CD4-positive, alpha-beta T cell treated with Interleukin-4 for 4 hours (primary cell): ENCODE results near the gene CPHXL2.

Source experiments
- DNase-seq: peaks from one replicate; pipeline ENCODE4 v3.0.0-alpha.2; 2020

CPHXL2 gene

DNA sequence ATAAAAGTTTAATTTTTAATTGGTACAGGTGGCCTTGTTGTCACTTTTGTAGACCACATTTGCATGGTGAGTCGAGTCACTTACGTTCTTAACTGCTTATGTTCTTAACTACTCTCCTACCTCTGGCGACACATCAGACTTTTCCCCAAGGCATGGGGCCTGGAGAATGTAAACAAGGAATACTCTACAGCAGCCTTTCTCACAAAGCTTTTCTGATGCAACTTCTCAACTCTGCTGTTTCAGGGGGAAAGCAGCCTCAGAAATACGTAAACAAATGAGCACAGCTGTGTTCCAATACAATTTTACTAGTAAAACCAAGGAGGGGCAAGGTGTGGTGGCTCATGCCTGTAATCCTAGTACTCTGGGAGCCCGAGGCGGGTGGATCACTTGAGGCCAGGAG lies 36.2 kb downstream of the CPHXL2 start:
- DNase-seq = no peak

DNA sequence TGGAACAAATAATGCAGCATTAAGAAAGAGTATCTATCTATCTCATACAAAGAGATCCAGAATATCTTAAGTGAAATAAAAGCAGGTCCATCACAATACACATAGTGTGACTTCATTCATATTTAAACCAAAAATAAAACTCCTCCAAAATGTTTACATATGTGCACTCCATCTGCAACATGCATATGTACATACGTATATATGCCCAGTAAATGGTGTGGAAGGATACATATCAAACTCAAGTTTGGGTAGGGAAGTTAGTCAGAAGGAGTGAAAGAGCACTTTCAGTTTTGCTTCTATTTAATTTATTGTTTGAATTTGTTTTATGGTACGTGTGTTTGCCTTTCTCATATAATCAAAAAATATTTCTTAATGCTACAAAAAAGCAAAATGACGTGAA lies 41.8 kb downstream of the CPHXL2 start:
- DNase-seq = no peak

DNA sequence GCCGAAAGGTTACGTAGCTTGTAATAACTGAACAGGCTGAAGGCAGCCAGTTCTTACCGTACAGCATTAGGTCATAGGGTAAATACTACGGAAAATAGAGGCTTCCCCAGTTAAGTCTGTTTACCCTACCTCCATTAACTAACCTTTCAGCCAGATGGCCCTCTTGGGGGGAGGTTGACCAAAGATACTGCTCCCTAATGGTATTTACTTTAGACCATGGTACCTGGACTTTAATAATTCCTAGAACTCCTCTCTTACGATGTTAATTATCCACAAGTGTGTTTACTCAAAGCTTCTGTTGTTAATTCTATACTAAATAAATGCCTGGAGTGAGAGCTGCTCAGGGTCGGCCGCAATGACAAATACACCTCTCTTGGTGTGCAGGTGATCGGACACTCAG lies 44.0 kb downstream of the CPHXL2 start:
- DNase-seq = no peak

DNA sequence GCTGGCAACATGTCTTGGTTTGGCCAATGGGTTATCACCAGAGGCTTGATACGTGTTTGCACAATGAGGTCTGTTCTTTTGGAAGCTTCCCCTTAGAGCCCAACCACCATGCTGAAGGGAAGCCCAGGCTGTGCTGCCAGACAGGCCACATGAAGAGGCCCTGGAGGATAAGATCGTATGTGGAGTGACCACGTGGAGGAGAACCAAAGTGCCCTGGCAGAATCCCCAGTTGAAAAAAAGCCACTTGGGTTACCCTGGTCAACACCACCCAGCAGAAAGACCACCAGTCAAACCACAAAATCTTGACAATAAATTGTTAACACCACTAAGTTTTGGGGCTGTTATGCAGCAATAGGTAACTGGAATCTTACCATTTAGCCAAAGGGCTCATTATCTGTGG lies 46.8 kb downstream of the CPHXL2 start:
- DNase-seq = no peak

DNA sequence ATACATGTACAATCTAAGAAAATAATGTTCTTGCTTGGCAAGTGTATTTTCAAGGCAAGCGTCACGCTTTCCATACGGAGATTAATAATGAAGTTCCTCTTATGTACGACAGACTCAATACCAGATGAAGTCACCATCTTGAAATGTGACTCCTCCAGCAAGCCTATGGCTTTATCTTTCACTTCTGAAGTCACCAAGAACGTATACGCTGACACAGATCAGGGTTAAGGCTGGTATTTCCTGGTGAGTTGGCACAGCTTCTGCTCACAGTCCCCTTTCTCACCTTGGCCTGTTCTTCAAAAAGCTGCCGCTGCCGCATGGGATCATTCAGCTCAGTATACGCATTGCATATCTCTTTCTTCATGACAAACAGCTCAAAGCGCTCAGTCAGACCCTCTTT lies 47.7 kb downstream of the CPHXL2 start:
- no peak for DNase-seq

DNA sequence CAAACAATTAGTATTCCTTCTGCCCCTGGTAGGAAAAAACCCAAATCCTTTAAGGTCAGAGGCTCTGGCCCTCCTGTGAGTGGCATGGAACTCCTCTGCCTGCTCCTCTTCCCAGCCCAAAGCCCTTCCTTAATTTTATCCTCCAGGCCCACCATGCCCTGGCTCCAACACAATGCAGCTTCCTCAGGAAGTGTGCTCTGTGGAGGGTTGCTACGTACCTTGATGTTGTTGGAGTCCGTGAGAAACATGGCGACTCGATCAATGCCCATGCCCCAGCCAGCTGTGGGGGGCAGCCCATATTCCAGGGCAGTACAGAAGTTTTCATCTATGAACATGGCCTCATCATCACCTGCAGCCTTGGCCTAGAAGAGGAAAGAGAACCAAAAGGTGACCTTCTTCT lies 48.5 kb downstream of the CPHXL2 start:
- no peak for DNase-seq

DNA sequence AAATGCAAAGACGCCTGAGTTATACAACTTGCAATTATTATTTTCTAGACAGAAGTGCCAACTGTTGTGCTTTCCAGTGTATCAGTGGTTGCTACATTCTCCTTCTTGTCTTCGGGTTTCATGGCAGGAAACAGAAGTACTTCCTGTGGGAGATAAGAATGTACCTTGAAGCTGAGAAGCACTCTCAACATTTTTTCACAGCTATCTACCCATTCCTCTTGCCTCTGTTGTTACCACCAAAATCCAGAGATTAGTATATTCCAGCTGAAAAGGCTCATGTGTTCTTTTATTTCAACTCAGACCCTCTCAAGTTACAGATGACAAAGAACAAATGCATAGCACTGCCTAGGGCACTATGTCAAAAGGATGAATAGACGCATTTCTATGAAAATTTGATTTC lies 49.0 kb downstream of the CPHXL2 start:
- DNase-seq = peak; percentile 42

DNA sequence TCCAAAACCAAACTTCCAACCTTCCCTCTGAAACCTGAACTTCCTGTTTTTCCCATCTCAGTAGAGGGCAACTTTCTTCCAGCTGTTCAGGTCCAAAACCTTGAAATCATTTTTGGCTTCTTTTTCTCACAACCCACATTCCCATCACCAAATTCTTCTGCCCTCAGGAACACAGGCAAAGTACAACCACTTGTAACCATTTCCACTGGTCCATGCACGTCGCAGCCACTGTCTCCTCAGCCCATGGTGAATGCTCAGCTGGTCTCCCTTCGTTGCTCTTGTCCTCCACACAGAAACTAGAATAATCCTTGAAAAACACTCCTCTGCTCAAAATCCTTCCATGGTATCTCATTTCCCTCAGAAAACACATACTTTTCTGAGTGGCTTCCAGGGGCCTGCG lies 50.0 kb downstream of the CPHXL2 start:
- DNase-seq = no peak

DNA sequence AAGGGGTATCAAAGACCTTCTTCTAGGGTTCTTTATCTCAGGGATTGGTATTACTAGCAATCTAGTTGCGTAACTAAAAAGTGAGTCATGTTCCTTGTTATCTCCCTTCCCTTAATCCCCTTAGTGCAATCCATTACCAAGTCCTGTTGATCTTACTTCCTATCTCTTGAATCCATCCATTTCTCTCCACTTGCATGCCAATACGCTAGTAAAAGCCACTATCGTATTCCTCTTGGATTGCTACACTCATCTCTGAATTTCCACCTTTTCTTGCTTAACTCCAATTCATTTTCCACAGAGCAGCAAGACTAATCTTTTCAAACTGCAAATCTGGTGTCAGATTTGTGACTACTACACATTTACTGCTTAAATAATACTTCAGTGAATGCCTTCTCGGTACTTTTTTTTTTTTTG lies 51.9 kb downstream of the CPHXL2 start:
- no peak for DNase-seq

DNA sequence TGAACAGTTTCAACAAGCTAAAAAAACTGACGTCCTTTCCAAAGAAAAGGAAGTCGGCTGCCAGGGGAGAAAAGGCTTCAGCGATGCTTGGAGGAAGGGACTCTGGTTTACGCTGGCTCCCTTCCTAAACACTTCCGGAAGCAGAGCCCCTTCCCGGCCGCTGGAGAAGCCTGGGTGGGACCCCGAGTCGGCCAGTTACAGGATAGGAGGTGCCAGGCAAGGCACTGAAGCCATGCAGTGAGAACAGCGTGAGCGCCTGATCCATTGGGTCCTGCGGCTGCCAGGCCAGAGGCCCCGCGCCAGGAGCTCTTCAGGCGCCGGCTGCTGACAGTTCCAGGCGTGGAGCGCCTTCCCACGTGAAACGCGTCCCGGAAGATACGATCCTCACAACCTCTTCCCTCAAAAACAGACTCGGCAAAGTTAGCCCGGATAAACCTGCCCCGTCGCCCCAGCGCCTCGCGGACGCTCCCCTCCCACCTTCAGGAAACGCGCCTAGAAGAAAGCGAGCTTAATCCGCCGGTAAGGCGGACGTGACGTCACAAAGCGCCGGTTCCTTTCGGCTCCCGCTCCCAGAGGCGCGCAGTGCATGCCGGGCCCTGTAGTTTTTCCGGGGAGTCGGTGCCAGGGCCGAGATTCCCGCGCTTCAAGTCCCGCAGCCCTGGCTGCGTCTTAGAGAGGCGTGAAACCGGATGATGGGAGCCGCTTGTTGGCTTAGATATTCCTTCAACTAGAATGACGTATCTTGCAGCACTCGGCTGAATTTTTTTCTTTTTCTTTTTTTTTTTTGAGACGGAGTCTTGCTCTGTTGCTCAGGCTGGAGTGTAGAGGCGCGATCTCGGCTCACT lies 53.8 kb downstream of the CPHXL2 start, which contains the start of gene ADAT1:
TSS of gene ADAT1 (minus strand) at position 521 of the 845 bp plus-strand sequence. CDS start 2,482 bp downstream, outside the sequence.
- DNase-seq = peak; percentile 95

DNA sequence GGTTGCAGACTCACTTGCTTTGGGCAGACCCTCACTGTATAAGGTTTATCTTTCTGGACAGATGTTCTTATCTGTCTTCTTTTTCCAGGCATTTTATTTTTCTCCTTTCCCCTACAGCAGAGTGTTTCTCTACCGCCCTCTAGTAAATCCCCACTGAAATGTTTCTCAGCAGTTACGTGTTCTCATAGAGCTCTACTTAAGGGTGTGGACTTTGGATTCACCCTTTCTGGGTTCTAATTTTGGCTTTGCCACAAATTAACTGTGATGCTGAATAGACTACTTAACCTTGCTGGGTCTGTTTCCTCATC lies 55.7 kb downstream of the CPHXL2 start:
- peak; percentile 42 for DNase-seq

DNA sequence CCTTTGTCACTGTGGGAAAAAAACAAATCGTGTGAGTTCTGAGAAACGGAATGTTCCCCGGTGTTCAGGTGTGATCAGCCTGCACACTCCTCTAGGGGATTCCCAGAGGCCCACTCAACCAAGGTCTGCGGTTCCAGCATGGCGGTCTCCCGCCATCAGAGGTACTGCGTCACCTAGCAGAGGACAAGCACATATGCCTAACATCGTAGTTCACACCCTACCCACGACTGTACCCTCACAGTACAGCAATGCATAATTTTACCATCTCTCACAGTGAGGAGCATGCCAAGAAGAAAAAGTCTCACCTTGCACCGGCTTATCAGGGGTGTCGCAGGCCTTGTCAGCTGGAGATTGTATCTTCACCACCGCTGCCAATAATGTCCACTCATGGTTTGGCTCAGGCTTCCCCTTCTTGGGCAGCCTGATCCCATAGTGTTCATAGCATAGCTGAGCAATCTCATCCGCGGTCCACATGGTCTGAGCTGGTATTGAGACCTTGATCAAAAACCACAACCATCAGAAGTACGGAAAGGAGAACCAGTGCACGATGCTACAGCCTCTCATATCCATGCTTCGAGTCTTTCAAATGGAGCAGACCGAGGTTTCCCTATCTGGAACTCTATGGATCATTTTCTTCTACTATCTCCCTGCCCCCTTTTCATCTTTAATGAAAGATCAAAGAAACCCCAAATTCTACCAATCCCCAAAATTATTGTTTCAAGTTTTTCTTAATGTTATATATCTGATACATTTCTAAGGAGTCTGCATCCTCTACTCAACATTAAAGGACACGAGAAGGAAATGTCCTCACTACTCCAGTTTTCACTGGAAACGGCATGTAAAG lies 56.3 kb downstream of the CPHXL2 start:
- DNase-seq = peak; percentile 84

DNA sequence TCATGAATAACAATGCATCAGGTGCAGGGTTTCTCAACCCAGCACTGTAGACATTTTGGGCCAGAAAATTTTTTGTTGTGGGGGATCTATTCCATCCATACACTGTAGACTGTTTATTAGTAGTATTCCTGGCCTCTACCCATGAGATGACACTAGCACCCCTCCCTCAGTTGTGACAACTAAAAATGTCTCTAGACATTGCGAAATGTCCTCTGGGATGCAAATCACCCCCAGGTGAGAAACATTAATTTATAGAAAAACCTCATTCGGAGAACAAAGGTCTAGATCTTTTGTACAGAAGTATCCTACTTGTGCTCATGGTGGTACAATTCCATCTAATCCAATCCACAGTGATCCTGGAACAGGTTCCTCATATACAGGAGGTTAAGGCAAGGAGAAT lies 58.0 kb downstream of the CPHXL2 start:
- DNase-seq = no peak

DNA sequence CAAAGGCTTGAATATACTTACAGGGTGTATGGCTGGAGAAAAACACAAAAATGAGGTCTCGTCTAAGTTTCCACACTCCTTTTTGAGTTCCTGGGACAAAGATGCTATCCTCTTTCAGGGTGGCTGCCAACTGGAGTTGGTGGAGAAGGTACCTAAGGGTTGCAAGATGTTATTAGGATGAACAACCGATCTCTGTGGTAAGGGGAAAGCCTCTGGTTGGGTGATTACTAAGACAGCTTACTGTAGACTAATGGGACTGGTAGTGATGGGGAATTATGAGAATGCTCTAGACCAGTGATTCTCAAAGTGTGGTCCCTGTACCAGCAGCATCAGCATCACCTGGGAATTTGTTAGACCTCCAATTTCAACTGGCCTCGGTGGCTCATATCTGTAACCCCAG lies 59.7 kb downstream of the CPHXL2 start:
- no peak for DNase-seq

DNA sequence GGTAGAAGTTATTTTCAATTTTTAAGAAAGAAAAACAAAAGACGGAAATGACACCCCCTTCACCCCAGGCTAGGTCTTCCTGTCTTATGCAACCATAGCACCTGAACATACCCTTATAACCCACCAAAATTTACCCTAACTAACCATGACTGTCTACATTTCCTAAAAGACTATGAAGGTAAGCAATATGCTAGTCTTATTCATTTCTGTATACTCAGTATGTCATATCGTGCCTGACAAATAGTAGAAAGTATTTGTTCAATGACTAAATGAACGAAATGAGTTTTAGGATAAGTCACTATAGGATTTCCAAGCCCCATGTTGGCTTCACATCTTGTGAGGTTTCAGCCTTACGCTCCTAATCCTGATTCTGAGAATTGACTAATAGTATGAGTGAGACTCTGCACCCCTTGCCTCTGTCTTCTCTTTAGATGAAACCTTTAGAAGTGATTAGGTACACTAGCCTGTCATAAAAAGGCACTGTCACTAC lies 60.2 kb downstream of the CPHXL2 start:
- peak; percentile 52 for DNase-seq

DNA sequence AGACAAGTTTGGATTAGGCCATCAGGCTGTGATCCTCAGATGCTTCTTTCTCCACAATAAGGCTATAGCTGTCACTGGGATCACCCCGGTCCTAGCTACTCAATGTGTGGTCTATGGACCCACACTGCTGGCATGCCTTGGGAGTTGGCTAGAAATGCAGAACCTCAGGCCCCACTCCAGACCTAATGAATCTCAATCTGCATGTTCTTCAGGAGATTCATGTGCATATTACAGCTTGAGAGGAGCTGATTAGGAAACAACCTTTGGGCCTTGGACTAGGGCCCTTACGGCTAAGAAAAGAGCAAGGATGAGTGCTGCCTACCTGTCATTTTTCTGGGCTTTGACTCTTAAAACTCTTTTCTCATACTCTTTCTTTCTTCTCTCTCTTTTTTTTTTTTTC lies 61.2 kb downstream of the CPHXL2 start:
- no peak for DNase-seq

DNA sequence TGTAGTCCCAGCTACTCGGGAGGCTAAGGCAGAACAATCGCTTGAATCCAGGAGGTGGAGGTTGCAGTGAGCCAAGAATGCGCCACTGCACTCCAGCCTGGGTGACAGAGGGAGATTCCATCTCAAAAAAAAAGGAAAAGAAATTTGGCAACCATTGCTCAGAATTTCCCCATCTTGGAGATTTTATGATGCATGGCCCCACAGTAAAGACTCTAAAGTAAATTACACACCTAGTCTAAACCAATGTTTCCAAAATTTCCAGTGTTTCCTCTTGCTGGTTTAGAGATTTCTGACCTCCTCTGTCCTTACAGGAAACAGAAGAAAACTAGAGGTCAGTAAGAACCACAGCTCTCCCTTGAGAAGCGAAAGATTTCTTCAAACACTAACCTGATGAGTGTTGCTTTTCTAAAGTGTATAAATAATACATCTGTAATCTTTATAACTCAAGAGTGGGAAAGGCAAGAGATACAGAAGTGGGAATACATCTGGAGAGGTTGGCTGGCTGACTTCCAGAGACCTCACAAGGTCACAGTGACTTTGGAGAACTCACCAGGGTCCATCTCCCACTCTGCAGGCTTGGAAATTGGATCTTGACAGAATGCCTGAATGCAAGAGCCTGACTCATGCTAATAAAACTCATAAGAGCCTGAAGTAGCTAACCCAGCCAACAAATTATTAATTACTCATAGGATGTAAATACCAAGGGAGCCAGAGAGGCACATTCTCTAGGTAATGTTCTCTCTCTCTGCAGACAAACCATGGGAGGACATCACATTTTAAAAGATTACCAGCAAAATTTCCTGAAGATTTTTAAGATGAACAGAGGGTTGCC lies 62.5 kb downstream of the CPHXL2 start:
- no peak for DNase-seq
